Neural cell (in vitro differentiated cells): ENCODE data around the gene CFAP61. TPM values are rescaled to one million over a fixed set of nuclear protein-coding genes. Genes with fewer than 3 reads are reported as not detected.

Experiments
- H2AFZ ChIP-seq: fragments of 200-600, 300-800 bp; sonication (generic), shearing (Covaris generic); 2 replicates; pipeline ENCODE4 v1.6.0; 2014; ENCODE audit warnings: low read depth, mild to moderate bottlenecking, antibody characterized with exemption, low read length, moderate library complexity
- H3F3A ChIP-seq: fragments of 200-600 bp; shearing (Covaris generic); 2 replicates; pipeline ENCODE4 v1.6.1; 2016; ENCODE audit warnings: mild to moderate bottlenecking, moderate library complexity, mixed read lengths, antibody characterized with exemption, low read length; ENCODE audit not compliant: insufficient read depth, poor library complexity, severe bottlenecking
- H3K27ac ChIP-seq: fragments of 200-600, 300-800 bp; sonication (generic), shearing (Covaris generic); 2 replicates; pipeline ENCODE4 v1.5.1; 2014; ENCODE audit warnings: mild to moderate bottlenecking, low read length, moderate library complexity
- H3K27me3 ChIP-seq: fragments of 300-800, 200-600 bp; sonication (generic), shearing (Covaris generic); 2 replicates; pipeline ENCODE4 v1.6.0; 2014; ENCODE audit warnings: mild to moderate bottlenecking, low read depth, low read length, moderate library complexity; ENCODE audit not compliant: insufficient read depth
- H3K36me3 ChIP-seq: fragments of 300-800, 200-600 bp; sonication (generic), shearing (Covaris generic); 2 replicates; pipeline ENCODE4 v1.5.1; 2014; ENCODE audit warnings: mild to moderate bottlenecking, antibody characterized with exemption, low read length, moderate library complexity; ENCODE audit not compliant: insufficient read depth
- H3K4me2 ChIP-seq: fragments of 300-800, 200-600 bp; sonication (generic), shearing (Covaris generic); 2 replicates; pipeline ENCODE4 v1.6.0; 2014; ENCODE audit warnings: mild to moderate bottlenecking, low read length
- H3K4me3 ChIP-seq: fragments of 300-800, 200-600 bp; sonication (generic), shearing (Covaris generic); 2 replicates; pipeline ENCODE4 v1.5.1; 2014; ENCODE audit warnings: mild to moderate bottlenecking, low read length, moderate library complexity
- H3K79me2 ChIP-seq: fragments of 200-600 bp; shearing (Covaris generic); replicated peaks from 2 replicates; pipeline ENCODE4 v1.6.0; 2014; ENCODE audit warnings: mild to moderate bottlenecking, low read length, moderate library complexity; ENCODE audit not compliant: insufficient read depth
- H3K9ac ChIP-seq: fragments of 300-800, 200-600 bp; sonication (generic), shearing (Covaris generic); 2 replicates; pipeline ENCODE4 v1.6.1; 2016; ENCODE audit warnings: mild to moderate bottlenecking, low read length, mixed read lengths
- H3K9me2 ChIP-seq: fragments of 200-600 bp; shearing (Covaris generic); 2 replicates; pipeline ENCODE4 v1.6.1; 2016; ENCODE audit warnings: mild to moderate bottlenecking, low read length, mixed read lengths; ENCODE audit not compliant: insufficient read depth
- H3K9me3 ChIP-seq: fragments of 200-600, 300-800 bp; sonication (generic), shearing (Covaris generic); 2 replicates; pipeline ENCODE4 v1.6.1; 2016; ENCODE audit warnings: mild to moderate bottlenecking, mixed run types, low read length, moderate library complexity, mixed read lengths
- H4K20me1 ChIP-seq: fragments of 200-600 bp; shearing (Covaris generic); 2 replicates; pipeline ENCODE4 v1.6.1; 2016; ENCODE audit warnings: mild to moderate bottlenecking, mixed run types; ENCODE audit not compliant: insufficient read depth
- EP300 ChIP-seq: fragments of 450-650 bp; conservative IDR thresholded peaks from 2 replicates; pipeline ENCODE4 v1.6.1; 2014; ENCODE audit warnings: antibody characterized with exemption, mild to moderate bottlenecking, moderate library complexity; ENCODE audit not compliant: poor library complexity, severe bottlenecking
- EZH2 ChIP-seq: fragments of 200-600, 300-800 bp; shearing (Covaris generic), sonication (generic); IDR thresholded peaks from 2 replicates; pipeline ENCODE4 v1.6.1; 2014; ENCODE audit warnings: antibody characterized with exemption, low read length, borderline replicate concordance, mild to moderate bottlenecking; ENCODE audit not compliant: insufficient read depth, poor library complexity, severe bottlenecking
- MXI1 ChIP-seq: fragments of 450-650 bp; conservative IDR thresholded peaks from 2 replicates; pipeline ENCODE4 v1.6.1; 2014; ENCODE audit warnings: antibody characterized with exemption, mild to moderate bottlenecking; ENCODE audit not compliant: poor library complexity, severe bottlenecking
- POLR2AphosphoS5 ChIP-seq: IDR thresholded peaks from 2 replicates; pipeline ENCODE4 v1.6.1; 2012
- RAD21 ChIP-seq: fragments of 450-650 bp; conservative IDR thresholded peaks from 2 replicates; pipeline ENCODE4 v1.6.1; 2014; ENCODE audit warnings: antibody characterized with exemption, mild to moderate bottlenecking, moderate library complexity
- SMC3 ChIP-seq: fragments of 450-650 bp; conservative IDR thresholded peaks from 2 replicates; pipeline ENCODE4 v1.6.1; 2014; ENCODE audit warnings: antibody characterized with exemption, mild to moderate bottlenecking, moderate library complexity; ENCODE audit not compliant: poor library complexity
- TAF1 ChIP-seq: IDR thresholded peaks from 2 replicates; pipeline ENCODE4 v1.6.1; 2012; ENCODE audit warnings: low read depth
- polyA plus RNA-seq: library from polyadenylated mRNA; depleted of rRNA; stranded (reverse); fragments of >200 nt; gene quantifications from 2 replicates; pipeline ENCODE4 v1.2.3, GENCODE V29; 2014
- TF ChIP-seq, protein P1 (sequence below): fragments of 450-650 bp; IDR thresholded peaks from 2 replicates; pipeline ENCODE4 v1.5.1; 2014; ENCODE audit warnings: antibody characterized with exemption, mild to moderate bottlenecking, moderate library complexity; ENCODE audit not compliant: poor library complexity, severe bottlenecking
- TF ChIP-seq, protein P2 (sequence below): IDR thresholded peaks from 2 replicates; pipeline ENCODE4 v1.6.1; 2012; ENCODE audit warnings: borderline replicate concordance

CFAP61 gene
- polyA plus RNA-seq, 1 donor from 2014 or later, result 0.42 TPM

DNA sequence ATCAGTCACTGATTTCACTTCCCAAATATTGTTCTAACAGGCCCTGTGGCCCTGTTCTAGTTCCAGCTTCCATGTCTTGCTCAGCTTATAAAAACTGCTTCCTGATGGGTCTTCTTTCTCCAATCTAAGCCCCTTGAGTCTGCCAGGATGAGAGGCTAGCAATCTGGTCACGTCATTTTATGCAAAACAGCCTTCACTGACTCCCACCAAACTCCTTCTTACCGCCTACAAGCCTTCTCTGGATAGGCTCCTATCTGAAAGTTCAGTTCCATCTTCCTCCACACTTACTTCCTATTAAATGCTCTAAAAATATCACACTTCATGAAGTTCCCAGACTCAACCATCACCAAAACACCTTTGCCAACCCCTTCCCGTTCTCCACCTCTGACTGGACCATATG is 15.6 kb upstream of the CFAP61 start:
- no peak overlapping the region for H3K4me3 ChIP-seq
- no peaks in the 10 kb centered on the region for H3F3A ChIP-seq
- H3K27me3 ChIP-seq, result no peaks in the 10 kb centered on the region
- no peak overlapping the region for H3K27ac ChIP-seq
- peaks cover 21% of the 10 kb centered on the region for H3K36me3 ChIP-seq
- H3K79me2 ChIP-seq, result no peaks in the 10 kb centered on the region
- no peak overlapping the region for H3K9ac ChIP-seq
- H2AFZ ChIP-seq, result no peak overlapping the region
- no peaks in the 10 kb centered on the region for H3K9me3 ChIP-seq
- H3K9me2 ChIP-seq, result no peaks in the 10 kb centered on the region
- H4K20me1 ChIP-seq, result no peaks in the 10 kb centered on the region
- H3K4me2 ChIP-seq, result no peak overlapping the region
- TF ChIP-seq TAF1 (no peak), EZH2 (no peak), SMC3 (no peak), RAD21 (no peak), EP300 (no peak), MXI1 (no peak), POLR2AphosphoS5 (no peak)
- TF ChIP-seq, protein P1, sequence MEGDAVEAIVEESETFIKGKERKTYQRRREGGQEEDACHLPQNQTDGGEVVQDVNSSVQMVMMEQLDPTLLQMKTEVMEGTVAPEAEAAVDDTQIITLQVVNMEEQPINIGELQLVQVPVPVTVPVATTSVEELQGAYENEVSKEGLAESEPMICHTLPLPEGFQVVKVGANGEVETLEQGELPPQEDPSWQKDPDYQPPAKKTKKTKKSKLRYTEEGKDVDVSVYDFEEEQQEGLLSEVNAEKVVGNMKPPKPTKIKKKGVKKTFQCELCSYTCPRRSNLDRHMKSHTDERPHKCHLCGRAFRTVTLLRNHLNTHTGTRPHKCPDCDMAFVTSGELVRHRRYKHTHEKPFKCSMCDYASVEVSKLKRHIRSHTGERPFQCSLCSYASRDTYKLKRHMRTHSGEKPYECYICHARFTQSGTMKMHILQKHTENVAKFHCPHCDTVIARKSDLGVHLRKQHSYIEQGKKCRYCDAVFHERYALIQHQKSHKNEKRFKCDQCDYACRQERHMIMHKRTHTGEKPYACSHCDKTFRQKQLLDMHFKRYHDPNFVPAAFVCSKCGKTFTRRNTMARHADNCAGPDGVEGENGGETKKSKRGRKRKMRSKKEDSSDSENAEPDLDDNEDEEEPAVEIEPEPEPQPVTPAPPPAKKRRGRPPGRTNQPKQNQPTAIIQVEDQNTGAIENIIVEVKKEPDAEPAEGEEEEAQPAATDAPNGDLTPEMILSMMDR, result no peak
- TF ChIP-seq, protein P2, sequence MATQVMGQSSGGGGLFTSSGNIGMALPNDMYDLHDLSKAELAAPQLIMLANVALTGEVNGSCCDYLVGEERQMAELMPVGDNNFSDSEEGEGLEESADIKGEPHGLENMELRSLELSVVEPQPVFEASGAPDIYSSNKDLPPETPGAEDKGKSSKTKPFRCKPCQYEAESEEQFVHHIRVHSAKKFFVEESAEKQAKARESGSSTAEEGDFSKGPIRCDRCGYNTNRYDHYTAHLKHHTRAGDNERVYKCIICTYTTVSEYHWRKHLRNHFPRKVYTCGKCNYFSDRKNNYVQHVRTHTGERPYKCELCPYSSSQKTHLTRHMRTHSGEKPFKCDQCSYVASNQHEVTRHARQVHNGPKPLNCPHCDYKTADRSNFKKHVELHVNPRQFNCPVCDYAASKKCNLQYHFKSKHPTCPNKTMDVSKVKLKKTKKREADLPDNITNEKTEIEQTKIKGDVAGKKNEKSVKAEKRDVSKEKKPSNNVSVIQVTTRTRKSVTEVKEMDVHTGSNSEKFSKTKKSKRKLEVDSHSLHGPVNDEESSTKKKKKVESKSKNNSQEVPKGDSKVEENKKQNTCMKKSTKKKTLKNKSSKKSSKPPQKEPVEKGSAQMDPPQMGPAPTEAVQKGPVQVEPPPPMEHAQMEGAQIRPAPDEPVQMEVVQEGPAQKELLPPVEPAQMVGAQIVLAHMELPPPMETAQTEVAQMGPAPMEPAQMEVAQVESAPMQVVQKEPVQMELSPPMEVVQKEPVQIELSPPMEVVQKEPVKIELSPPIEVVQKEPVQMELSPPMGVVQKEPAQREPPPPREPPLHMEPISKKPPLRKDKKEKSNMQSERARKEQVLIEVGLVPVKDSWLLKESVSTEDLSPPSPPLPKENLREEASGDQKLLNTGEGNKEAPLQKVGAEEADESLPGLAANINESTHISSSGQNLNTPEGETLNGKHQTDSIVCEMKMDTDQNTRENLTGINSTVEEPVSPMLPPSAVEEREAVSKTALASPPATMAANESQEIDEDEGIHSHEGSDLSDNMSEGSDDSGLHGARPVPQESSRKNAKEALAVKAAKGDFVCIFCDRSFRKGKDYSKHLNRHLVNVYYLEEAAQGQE, result no peak

DNA sequence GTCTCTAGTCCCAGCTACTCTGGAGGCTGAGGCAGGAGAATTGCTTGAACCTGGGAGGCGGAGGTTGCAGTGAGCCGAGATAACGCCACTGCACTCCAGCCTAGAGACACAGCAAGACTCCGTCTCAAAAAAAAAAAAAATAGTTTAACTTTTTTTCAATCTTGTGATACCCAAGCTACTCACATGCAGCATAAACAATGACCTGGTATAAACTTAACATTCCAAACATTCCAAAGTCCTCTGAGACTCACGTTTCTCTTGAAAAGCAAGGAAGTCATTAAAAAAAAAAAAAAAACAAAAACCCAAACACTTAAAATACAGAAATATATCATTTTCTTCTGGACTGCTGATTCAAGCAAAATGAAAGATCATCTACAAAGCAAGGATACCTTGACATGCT is 14.4 kb upstream of the CFAP61 start:
- Histone ChIP-seq H4K20me1 (no peaks in the 10 kb centered on the region), H3K79me2 (no peaks in the 10 kb centered on the region), H3K9ac (no peak overlapping the region), H3K9me3 (no peaks in the 10 kb centered on the region), H3K4me2 (no peak overlapping the region), H3K9me2 (no peaks in the 10 kb centered on the region), H3F3A (no peaks in the 10 kb centered on the region), H3K27me3 (no peaks in the 10 kb centered on the region), H3K4me3 (no peak overlapping the region), H3K27ac (no peak overlapping the region), H3K36me3 (peaks cover 29% of the 10 kb centered on the region), H2AFZ (no peak overlapping the region)
- no peak for TF ChIP-seq TAF1
- TF ChIP-seq EP300, result no peak
- TF ChIP-seq RAD21, result no peak
- TF ChIP-seq, protein P2, result no peak
- no peak for TF ChIP-seq MXI1
- no peak for TF ChIP-seq POLR2AphosphoS5
- TF ChIP-seq EZH2, result no peak
- TF ChIP-seq, protein P1, result no peak
- no peak for TF ChIP-seq SMC3
